ENCODE results near the gene NUAK1.

The NUAK1 gene

GRCh38 chr12:106131676-106132075, 7.1 kb downstream of the NUAK1 start:
- Histone ChIP-seq H3K27ac (peak overlapping the region; percentile 5), H3K4me3 (ENCODE audit: low read depth, low read length) (no peak overlapping the region), H3K27me3 (replicated peaks) (no peaks in the 10 kb centered on the region), H3K36me3 (replicated peaks) (no peaks in the 10 kb centered on the region)
- in situ Hi-C loops (cut with HindIII; ENCODE audit: low pct_ligation_motif_present, low sequenced_read_pairs): no loop called here
- no peak for DNase-seq
- TF ChIP-seq, protein P1, sequence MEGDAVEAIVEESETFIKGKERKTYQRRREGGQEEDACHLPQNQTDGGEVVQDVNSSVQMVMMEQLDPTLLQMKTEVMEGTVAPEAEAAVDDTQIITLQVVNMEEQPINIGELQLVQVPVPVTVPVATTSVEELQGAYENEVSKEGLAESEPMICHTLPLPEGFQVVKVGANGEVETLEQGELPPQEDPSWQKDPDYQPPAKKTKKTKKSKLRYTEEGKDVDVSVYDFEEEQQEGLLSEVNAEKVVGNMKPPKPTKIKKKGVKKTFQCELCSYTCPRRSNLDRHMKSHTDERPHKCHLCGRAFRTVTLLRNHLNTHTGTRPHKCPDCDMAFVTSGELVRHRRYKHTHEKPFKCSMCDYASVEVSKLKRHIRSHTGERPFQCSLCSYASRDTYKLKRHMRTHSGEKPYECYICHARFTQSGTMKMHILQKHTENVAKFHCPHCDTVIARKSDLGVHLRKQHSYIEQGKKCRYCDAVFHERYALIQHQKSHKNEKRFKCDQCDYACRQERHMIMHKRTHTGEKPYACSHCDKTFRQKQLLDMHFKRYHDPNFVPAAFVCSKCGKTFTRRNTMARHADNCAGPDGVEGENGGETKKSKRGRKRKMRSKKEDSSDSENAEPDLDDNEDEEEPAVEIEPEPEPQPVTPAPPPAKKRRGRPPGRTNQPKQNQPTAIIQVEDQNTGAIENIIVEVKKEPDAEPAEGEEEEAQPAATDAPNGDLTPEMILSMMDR (IDR thresholded peaks at IDR 0.05; ENCODE audit: low read depth, low read length, missing control alignments): no peak

GRCh38 chr12:106130474-106131113, 8.2 kb downstream of the NUAK1 start:
- H3K27ac ChIP-seq: no peak overlapping the region
- TF ChIP-seq, protein P1 (IDR thresholded peaks at IDR 0.05; ENCODE audit: low read depth, low read length, missing control alignments): no peak
- no peak for DNase-seq
- in situ Hi-C loops (cut with HindIII; ENCODE audit: low pct_ligation_motif_present, low sequenced_read_pairs): no loop called here
- H3K36me3 ChIP-seq (replicated peaks): no peaks in the 10 kb centered on the region
- no peaks in the 10 kb centered on the region for H3K27me3 ChIP-seq (replicated peaks)
- no peak overlapping the region for H3K4me3 ChIP-seq (ENCODE audit: low read depth, low read length)

DNA sequence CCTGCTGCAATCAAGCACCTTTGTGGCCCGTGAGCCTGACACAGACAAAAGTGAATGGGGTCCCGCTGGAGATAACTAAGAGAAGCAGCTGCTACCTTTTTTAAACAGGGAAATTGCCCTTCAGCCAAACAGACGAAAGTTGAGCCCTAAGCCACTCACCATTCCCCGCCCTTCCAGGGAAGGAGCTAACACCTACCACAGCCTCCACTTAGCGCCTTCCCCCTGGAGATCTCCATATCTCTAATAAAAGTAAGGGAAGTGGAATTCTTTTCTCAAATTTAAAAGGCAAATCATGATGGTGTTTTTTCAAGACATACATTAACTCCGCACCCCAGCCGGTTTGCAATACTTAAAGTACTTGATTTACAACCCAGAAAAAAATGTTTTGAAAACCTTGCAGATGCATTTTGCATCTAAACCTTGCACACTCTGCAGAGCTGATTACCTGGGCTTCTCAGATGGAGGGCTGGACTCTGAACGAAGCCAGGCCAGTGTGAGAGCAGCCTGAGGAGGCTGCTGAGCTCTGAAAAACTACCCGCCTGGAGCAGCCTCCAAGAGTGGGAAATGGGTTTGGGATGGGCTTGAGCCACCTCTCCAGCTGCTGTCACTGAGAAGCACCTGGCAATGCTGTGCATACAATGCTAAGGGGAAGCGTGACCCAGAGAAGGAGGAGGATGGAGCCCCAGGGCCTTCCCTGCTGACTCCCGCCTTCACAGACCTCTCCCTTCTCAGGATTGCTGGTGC, 10.0 kb downstream of the NUAK1 start:
- Histone ChIP-seq H3K27ac (no peak overlapping the region), H3K27me3 (replicated peaks) (no peaks in the 10 kb centered on the region), H3K36me3 (replicated peaks) (no peaks in the 10 kb centered on the region), H3K4me3 (ENCODE audit: low read depth, low read length) (no peak overlapping the region)
- TF ChIP-seq, protein P1 (IDR thresholded peaks at IDR 0.05; ENCODE audit: low read depth, low read length, missing control alignments): no peak
- no peak for DNase-seq
- in situ Hi-C loops (cut with HindIII; ENCODE audit: low pct_ligation_motif_present, low sequenced_read_pairs): no loop called here

DNA sequence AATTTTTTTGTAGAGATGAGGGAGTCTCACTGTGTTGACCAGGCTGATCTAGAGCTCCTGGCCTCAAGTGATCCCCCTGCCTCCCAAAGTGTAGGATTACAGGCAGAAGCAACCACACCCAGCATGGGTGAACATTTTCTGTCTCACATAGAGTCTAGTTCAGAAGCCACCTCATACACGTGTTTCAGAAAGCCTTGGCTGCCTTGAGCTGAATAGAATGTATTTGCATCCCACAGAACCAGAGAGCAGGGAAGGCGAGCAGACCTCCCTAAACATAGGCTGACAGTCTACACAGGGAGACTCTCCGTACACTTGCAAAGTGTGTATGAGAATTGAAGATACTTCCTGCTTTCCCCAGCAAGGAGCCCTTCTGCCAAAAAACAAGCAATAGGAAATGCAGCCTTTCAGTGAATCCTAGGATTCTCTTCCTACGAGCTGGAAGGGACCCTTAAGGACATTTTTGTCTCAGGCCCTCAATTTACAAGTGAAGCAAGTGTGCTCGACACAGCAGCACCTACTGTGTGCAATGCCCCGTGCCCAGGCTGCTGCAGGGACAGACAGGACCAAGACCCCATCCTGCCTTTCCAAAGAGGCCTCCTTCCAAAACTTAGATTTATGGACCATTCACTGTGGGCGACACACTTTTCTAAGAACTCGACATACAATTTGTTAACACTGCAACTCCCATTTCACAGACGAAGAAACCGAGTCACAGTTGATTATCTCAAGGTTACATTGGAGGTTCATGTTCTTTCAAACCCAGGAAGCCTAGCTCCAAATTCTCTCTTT, 11.2 kb downstream of the NUAK1 start:
- no peak overlapping the region for H3K4me3 ChIP-seq (ENCODE audit: low read depth, low read length)
- in situ Hi-C loops (cut with HindIII; ENCODE audit: low pct_ligation_motif_present, low sequenced_read_pairs): no loop called here
- H3K27ac ChIP-seq: no peak overlapping the region
- TF ChIP-seq, protein P1 (IDR thresholded peaks at IDR 0.05; ENCODE audit: low read depth, low read length, missing control alignments): peak; percentile 19
- no peaks in the 10 kb centered on the region for H3K36me3 ChIP-seq (replicated peaks)
- no peaks in the 10 kb centered on the region for H3K27me3 ChIP-seq (replicated peaks)
- no peak for DNase-seq

DNA sequence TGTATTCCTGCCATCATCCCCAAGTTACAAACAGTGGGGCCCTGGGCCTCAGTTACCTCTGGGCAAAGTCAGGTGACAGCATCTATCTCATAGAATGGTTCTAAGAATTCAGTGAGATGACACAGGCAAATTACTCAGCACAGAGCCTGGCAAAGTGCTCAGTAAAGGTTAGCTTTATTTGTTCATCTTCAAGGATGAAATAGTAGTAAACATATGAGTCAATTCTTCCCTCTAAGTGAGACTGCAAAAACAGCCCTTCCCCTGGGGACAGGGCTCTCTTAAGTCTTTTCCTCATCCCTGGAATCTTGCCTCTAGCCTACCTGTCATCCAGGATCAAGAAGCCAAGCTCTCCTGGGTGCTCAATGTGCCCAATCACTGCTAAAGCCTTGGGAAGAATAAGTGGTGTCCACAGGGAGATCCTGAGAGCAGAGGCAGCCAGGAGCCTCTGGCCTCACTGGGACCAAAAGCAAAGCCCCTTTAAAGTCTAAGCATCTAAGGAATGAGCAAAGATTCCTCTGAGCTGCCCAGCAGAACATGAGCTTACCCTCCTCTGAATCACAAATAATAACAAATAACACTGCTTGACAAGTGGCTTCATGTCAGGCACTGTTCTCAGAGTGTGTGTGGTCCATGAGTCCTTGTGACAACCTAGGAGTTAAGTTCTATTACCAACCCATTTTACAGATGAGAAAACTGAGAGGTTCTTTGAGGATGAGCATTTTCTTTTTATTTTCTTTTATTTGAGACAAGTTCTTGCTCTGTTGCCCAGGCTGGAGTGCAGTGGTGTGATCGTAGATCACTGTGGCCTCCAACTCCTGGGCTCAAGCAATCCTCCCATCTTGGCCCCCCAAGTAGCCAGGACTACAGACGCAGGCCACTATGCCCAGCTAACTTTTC, 12.1 kb downstream of the NUAK1 start:
- Histone ChIP-seq H3K27ac (no peak overlapping the region), H3K4me3 (ENCODE audit: low read depth, low read length) (no peak overlapping the region), H3K27me3 (replicated peaks) (no peaks in the 10 kb centered on the region), H3K36me3 (replicated peaks) (no peaks in the 10 kb centered on the region)
- DNase-seq: no peak
- TF ChIP-seq, protein P1 (IDR thresholded peaks at IDR 0.05; ENCODE audit: low read depth, low read length, missing control alignments): no peak
- in situ Hi-C loops (cut with HindIII; ENCODE audit: low pct_ligation_motif_present, low sequenced_read_pairs): no loop called here

All from brain microvascular endothelial cell (primary cell).